GM18909 (cell line): ENCODE measurements around the gene ARHGEF38.
A peak's percentile ranks its signal among the peaks of the same experiment; 100 is the strongest.
"Not testable (repeated sequence)": the region's sequence is repeated elsewhere in the genome, so short reads cannot be mapped to it uniquely, and the experiment has no call there.

Experiments used
- ATAC-seq: cut with Tn5 transposase; IDR thresholded peaks from one replicate; pipeline ENCODE4 v1.9.1; 2021; ENCODE audit warnings: mild to moderate bottlenecking; ENCODE audit not compliant: unreplicated experiment, poor library complexity

The ARHGEF38 gene

DNA sequence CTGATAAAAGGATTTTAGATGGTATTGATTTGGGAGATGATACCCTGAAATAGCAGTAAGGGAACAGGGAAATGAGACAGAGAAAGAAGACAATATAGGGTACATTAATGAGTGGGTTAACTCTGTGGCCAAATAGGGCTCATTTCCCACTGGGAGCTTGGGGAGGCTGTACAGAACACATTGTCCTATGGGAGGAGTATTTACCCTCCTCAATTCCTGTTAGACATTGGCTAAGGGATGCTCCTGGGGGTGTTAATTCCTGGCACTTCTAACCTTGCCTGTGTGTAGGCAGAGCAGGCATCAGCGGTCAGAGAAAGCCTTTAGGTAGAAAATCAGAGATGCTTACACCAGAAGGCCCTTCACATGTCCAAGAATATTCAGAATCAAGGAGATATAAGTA lies 49.0 kb downstream of the ARHGEF38 start:
- no peak for ATAC-seq

DNA sequence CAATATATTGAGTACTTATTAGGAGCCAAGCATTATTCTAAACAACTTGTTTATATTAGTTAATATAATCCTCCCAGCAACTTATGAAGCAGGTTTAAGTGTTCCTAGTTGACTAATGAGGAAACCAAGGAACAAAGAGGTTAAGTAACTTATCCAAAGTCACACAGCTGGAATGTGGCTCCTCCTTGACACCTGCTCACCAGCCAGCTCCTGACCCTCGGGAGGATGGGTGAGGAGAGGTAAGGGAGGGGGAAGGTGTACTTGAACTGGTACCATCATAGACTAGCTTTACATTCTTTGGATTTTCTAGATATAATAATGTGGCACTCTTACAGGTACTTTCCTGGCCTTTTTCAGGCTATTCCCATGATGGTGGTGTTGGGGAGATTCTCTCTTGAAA lies 50.7 kb downstream of the ARHGEF38 start:
- no peak for ATAC-seq

DNA sequence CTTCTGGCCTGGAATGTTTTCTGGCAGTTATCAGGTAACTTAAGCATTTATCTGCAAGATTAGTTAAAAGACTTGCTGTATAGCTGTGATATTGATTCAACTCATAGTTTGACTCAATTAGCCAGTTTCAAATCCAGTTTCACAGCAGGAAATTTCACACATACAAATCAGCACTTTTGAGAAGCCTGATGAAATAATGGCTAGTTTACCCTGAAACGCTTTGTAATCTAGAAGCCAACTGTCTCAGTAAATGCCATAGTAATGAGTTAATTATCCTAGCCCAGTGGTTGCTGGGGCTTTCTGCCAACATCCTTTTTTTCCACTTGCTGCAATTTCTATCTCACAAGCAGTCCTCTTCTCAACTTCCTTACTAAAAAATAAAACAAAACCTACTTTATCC lies 53.1 kb downstream of the ARHGEF38 start:
- ATAC-seq, result no peak

DNA sequence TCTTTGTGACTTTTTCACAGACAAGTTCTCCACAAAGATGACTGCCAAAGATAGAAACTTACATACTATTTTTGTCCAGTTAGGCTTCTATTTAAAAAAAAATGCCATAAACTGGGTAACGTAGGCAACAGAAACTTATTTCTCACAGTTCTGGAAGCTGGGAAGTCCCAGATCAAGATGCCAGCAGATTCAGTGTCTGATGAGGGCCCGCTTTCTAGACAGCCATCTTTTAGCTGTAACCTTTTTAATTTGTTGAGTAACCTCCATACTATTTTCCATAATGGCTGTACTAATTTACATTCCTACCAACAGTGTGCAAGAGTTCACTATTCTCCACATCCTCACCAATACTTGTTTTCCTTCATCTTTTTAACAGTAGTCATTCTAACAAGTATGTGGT lies 55.5 kb downstream of the ARHGEF38 start:
- ATAC-seq, result no peak

DNA sequence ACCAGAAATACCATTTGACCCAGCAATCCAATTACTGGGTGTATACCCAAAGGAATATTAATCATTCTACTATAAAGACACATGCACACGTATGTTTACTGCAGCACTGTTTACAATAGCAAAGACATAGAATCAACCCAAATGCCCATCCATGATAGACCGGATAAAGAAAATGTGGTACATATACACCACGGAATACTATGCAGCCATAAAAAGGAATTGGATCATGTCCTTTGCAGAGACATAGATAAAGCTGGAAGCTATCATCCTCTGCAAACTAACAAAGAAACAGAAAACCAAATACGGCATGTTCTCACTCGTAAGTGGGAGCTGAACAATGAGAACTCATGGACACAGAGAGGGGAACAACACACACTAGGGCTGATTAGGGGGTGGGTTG lies 57.4 kb downstream of the ARHGEF38 start:
- ATAC-seq, result not testable (repeated sequence)

DNA sequence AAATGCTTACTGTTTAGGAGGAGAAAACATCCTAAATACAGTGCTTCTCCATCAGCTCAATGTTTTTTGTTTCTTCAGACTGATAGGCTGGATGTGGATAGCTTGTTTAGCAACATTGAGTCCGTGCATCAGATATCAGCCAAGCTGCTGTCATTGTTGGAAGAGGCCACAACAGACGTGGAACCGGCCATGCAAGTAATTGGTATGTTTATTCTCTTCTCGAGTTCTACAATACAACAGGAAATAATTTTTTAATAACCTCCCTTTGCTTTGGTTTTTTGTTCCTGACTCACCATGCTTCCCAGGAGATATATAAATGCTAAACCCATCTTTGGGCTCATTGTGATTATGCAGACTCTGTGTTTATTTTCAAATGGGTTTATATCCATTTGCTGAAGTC lies 60.9 kb downstream of the ARHGEF38 start:
- no peak for ATAC-seq

DNA sequence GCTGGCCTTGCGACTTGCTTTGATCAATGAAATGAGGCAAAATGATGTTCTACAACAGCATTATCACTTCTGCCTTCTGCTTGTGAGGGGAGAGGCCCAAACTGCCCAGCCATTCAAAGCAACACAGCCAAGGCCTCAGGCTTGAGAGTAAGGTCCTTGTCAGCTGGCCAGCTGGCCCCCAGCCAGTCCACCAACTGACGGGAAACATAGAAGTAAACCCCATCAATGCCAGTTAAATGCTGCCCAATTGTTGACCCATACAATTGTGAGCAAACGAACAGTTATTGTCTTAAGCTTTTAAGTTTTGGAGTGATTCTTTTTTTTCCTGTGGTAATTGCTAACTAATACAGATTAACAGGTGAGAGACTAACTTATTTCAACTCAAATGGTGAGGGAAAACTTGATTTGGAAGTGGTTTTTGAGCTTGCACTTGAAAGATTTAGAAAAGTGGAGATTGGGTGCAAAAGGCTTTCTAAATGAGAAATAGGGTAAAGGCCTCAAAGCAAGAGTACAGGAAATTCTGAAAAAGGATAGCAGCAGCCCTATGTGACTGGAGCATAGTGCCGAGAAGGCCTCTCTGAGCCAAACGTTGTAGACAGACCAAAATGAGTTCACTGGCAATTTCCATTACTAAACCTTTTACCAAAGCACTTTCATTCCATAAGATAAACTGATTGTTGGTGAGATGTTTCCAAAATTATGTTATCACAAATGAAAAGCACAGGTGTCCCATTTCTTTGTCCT lies 66.9 kb downstream of the ARHGEF38 start:
- no peak for ATAC-seq

DNA sequence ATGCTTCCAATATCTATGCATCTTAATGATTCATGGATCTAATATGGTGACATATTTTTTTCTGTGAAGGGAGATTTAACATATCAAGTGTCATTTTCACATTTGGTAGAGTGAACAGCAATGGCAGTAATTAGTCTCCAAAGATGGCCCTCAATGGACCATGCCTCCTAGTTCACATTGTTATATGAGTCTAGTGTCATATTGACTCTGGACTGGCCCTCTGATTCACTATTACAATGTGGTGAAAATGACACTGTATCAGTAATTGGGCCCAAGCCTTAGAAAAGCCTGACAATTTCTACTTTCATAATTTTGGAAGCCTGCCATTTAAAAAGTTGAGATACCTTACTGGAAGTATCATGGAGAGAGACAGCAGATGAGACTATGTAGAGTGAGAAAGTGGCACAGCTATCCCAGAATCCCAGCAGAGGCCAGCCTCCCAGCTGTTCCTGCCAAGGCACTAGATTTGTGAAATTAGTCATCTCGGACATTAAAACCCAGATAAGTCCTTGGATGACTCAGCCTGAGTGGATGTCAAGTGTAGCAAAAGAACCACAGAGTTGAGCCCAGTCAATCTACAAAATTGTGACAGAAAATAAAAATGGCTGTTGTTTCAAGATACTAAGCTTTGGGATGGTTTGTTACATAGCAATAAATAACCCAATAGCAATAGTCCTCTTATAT lies 68.4 kb downstream of the ARHGEF38 start:
- ATAC-seq, result peak; percentile 54

DNA sequence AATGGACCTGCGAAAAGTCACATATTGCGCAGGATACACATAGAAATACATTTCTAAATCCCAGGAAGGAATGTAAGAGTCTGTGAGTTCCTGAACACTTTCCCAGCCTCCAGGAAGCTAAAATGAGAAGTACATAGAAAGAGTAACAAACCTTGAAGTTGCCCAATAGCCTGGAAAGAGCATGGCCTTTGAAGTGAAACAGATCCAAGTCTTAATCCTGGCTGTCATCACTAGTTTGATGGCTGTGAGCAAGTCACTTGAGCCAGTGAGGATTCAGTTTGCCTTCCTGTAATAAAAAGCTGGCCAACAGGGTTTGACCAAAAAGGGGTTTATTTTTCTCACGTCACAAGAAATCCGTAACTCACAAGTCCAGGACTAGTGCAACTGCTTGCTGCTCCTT lies 69.8 kb downstream of the ARHGEF38 start:
- no peak for ATAC-seq

DNA sequence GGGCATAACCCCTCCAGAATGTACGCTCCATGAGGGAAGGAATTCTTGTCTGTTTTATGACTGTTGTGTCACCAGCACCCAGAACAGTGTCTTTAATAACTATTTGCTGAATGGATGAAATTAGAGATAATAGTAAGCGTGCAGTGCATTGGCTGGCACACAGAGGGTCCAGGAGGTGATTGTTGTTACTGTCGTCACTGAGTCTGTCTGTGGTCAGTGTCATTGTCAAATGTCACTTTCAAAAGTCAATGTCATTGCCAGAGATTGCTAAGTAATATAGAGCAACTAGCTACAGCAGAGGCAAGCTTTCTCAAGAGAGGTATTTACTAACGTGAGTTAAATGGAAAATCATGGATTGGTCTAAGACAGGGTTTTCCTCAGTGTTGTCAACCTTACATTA lies 70.7 kb downstream of the ARHGEF38 start:
- ATAC-seq, result no peak

DNA sequence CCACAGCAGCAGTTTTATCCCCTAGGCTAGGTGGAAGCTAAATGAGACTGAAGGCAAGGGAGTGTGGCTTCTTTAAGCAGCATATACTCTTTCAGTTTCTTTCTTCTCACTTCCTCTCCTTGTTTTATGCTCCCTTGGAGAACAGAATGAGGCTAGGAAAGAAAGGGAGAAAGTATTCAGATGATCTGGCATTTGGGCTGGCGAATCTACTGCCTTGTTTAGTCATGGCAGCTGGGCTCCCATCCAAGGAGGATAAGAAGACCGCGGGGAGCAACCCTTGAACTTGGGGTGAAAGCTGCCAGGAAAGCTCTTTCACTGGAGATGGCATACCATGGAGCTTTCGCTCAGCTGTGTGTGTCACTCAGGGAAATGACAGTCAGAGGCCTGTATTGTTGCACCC lies 72.1 kb downstream of the ARHGEF38 start:
- peak; percentile 73 for ATAC-seq

DNA sequence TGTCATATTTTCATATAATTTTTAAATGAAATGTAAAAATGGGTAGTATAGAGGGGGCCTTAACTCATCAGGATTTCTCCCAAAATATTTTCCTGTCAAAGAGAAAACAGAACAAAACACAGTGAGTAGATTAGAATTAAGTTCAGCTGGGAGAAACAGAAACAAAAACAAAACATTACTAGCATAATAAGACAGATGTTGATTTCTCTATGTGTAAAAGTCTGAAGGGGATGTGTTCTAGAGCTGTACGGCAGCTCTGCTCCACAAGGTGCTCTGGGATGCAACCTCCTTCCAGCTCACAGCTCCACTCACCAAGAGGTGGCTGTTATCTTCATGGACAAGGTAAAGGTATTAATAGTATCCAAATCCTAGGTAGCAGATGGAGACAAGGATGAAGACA lies 72.8 kb downstream of the ARHGEF38 start:
- peak; percentile 30 for ATAC-seq

DNA sequence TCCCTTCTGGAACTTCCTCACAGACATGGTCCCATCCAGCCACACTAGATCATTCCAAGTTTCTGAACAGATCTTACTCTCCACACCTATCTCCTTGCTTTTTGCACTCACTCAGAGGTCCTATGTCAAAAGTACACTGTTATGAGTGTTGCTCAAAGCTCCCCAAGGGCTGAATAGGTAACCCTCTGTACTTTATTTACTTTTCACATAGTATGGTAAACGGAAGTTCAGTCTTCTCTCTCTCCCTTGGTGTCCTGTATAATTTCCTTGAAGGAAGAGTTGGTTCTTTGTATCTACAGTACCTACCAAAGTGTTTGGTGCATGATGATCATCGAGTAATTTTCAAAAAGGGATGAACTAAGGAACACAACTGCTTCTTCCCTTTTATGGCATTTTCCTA lies 74.4 kb downstream of the ARHGEF38 start:
- ATAC-seq, result no peak

DNA sequence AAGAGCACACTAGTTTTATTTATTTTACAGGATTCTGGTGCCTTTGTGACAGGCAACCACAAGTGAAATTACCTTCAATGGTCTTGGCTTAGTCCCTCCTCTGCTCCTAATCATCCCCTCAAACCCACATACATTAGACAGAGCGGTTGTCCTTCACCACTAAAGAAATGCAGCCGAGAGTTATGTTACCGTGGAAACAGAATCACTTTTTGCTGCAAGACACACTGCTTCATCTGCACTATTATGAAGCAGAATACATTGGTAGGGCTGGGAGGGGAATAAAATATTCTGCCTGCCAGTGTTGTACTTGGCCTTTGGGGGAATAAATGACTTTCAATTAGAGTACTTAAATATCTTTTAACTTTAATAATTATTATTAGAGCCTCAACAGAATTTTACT lies 75.2 kb downstream of the ARHGEF38 start:
- no peak for ATAC-seq

DNA sequence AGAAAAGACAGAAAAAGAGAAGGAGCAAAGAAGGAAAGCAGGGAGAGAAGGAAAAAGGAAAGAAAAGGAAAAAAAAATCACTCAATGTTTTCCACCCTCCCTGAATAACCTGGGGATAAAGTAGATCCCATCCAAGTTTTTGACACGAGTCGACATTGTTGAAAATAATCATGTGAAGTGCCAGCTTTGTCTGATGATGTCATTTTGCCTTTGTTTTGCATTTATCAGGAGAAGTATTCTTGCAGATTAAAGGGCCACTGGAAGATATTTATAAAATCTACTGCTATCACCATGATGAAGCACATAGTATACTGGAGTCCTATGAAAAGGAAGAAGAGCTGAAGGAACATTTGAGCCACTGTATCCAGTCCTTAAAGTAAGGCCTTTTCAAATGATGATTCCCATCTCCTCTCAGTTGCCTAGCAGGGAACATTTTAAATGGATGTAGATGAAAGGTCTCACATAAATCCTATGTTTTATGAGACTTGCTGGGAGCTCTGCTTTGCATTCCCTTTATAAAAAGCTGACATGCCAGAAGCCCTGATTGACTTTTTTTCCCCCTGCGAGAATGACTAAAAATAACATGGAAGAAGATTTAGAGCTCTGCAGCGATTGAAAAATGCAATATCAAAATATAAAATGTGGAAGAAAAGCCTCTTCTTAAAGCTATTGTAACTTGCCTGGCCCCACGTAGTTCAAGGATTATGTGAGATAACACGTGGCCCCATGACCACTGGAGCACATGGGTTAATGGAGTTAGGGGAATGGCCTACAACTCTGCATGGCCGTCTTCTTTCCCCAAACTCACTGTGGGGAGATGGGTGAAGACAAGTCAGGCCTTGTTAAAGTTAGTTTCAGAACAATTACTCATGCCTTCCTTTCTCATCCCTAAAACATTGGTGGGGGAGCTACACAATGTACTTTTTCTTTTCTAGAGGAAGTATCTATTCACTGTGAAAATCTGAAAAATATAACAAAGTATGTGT lies 78.5 kb downstream of the ARHGEF38 start:
- no peak for ATAC-seq

DNA sequence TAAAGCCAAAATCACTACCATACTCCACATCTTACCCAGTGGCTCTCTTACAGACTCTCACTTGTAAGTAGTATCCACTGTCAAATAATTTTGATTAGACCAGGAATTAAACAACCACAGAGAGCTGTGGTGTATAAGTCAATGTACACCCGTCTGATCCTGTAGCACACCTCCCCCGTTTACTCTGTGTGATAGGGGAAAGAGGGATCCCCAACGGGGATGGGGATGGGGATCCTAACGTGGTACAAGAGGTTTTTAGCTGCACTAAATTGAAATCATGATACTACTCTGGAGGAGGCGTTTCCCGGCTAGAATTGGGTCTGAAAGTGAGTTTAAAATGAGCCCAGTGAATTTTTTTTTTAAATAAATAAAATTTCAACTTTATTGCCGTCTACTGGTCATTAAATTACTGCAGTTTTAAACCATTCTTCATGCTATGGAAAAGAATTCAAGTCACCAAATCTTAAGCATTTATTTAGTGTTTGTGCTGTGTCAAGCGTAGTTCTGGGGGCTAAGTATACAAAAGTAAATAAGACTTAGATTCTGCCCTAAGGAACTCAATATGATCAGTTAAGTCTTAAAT lies 79.5 kb downstream of the ARHGEF38 start:
- no peak for ATAC-seq

DNA sequence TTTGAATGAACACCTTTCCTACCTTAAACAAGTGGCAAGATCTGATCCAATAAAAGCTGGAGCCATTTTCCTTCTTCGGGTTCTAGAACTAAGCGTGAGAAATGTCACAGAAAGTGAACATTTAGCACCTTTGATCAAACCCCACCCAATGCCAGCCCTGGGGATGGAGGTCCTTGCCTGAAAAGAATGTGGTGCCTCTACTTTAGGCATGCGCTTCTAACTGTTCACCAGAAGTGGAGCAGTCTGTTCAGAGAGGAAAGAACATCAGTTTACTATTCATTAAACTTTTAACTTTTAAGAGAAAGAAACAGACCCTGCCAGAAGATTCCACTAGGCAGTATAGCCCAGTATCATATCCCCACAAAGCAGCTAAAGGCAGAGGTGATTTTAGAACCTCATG lies 80.2 kb downstream of the ARHGEF38 start:
- peak; percentile 31 for ATAC-seq

DNA sequence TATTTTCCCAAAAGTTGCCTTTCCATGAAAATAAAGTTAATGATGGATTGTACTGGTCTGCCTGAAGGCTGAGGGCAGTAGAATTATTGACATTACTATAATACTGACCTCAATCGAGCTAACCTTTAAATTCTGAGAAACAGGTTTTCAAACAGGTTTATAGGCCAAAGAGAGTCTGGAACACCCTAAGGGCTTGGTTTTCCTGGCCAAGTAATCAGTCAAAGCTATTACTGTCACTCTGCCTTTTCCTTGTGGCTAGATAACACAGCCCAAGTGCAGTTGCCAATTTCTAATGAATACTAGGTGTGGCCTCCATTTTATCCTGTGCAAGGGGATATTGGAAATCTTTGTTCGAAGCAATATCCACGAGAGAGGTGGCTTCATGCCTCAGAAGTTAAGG lies 80.8 kb downstream of the ARHGEF38 start:
- no peak for ATAC-seq

DNA sequence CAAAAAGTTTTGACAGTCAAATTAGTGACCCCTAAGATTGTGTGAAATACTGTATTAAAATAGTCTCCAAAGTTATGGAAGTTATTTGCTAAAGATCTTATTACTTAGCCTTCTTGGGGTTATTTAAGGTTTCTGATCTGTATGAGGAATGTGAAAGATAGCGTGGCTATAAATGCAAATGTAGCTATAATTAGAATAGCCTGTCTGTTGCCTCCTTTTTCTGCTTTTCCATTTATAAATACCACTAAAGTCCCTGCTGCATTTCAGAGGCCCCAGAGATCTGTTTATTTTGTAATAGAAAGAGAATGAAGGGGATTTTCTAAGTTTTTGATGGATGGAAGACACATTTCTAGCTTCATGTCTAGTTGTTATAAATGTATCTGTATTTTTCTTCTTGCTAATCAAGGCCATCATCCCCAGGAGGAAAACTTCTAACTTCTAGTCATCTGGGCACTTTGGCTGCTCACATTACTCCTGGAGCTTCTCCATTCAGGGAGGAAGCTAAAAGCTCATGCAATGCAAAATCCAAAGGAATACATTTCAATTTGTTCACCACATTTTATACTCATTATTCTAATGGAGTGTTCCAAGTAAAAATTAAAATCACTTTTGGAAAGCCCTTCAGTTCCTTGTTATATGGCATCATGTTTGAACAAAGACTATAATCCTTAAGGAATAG lies 82.1 kb downstream of the ARHGEF38 start:
- no peak for ATAC-seq
